Adrenal gland (tissue), 5 donors: ENCODE data around the gene RAX2.

Experiments used
- POLR2A ChIP-seq, 2 donors: fragments of 450-650 bp; IDR thresholded peaks; one replicate each; pipeline ENCODE4 v1.6.1; 2017; ENCODE audit warnings: antibody characterized with exemption in 2 of 2, mild to moderate bottlenecking in 2 of 2, moderate library complexity in 1 of 2
- TF ChIP-seq, protein P1 (sequence below), 6 experiments: fragments of 450-650 bp in 4 of 6; fragments of 200-600 bp in 2 of 6; sonication (generic) in 1 of 6; IDR thresholded peaks; 1 replicate in 5 of 6; 2 replicates in 1 of 6; pipeline versions ENCODE4 v1.5.1 to v1.8.0; 2016 to 2021; ENCODE audit warnings: antibody characterized with exemption in 6 of 6, mild to moderate bottlenecking in 2 of 6, moderate library complexity in 1 of 6
- donor health status: DM: no; HTN: no; CAD: no.

DNA sequence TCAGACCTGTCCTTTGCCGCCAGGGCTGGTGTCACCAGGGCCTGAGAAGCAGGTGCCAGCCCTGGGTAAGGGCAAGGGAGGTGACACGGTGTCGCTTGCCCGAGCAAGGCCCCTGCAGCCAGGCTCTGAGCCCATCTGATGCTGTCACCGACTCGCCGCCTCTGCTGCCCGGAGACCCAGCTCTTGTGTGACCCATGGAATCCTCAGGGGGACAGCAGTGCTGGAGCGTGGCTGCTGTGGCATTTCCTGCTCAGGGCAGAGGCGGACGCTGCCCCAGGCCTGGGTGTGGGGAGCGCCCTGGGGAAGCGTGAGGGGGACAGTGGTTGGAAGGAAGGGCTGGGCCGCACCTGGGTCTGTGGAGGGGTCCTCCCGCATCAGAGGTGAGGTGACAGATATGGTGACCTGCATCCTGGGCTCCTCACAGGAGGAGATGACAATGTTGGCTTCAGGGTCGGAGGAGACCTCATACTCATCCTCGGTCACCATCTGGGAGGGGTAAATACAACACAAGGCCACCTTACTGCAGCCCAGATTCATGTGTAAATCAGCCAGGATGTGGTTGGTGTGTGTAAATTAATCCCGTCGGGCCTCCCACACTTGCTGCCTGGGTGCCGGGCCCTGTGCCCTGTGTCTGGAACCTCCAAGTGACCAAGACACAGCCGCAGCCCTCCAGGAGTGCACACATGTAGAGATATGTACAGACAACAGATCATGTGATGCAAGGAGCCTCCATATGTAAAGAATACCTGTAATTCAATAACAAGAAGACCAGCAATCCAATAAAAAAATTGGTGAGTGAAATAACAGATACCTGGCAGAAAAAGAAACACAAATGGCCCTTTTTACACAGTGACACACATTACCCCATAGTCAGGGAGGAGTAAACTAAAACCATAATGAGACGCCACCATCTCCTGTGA is 41.7 kb upstream of the RAX2 start:
- TF ChIP-seq, protein P1, sequence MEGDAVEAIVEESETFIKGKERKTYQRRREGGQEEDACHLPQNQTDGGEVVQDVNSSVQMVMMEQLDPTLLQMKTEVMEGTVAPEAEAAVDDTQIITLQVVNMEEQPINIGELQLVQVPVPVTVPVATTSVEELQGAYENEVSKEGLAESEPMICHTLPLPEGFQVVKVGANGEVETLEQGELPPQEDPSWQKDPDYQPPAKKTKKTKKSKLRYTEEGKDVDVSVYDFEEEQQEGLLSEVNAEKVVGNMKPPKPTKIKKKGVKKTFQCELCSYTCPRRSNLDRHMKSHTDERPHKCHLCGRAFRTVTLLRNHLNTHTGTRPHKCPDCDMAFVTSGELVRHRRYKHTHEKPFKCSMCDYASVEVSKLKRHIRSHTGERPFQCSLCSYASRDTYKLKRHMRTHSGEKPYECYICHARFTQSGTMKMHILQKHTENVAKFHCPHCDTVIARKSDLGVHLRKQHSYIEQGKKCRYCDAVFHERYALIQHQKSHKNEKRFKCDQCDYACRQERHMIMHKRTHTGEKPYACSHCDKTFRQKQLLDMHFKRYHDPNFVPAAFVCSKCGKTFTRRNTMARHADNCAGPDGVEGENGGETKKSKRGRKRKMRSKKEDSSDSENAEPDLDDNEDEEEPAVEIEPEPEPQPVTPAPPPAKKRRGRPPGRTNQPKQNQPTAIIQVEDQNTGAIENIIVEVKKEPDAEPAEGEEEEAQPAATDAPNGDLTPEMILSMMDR (IDR thresholded peaks at IDR 0.05): no peak
- no peak for TF ChIP-seq POLR2A (IDR thresholded peaks at IDR 0.05)
